Stimulated activated CD4-positive, alpha-beta T cell treated with anti-CD3 and anti-CD28 coated beads, Interleukin-4, amount 100 ng/mL, for 24 hours (primary cell): ENCODE data around the gene ATE1.
"Not testable (repeated sequence)": the region's sequence is repeated elsewhere in the genome, so short reads cannot be mapped to it uniquely, and the experiment has no call there.

Source experiments
- DNase-seq: peaks from one replicate; pipeline ENCODE4 v3.0.0-alpha.2; 2020

The ATE1 gene

GRCh38 chr10:121929585-121930267 lies 1.9 kb upstream of the ATE1 start:
- DNase-seq = not testable (repeated sequence)

- no peak for DNase-seq
These were observed 675 bp upstream of the ATE1 start for GRCh38 chr10:121928528-121928884.

- DNase-seq = peak; percentile 33
These were observed 452 bp downstream of the ATE1 start for GRCh38 chr10:121927318-121927840.

GRCh38 chr10:121926671-121927317 lies 1.0 kb downstream of the ATE1 start:
- DNase-seq = no peak

GRCh38 chr10:121926157-121926556 lies 1.7 kb downstream of the ATE1 start:
- no peak for DNase-seq

- DNase-seq = no peak
These were observed 6.4 kb downstream of the ATE1 start for GRCh38 chr10:121921238-121921931.

GRCh38 chr10:121919666-121920065 lies 8.2 kb downstream of the ATE1 start:
- no peak for DNase-seq

- not testable (repeated sequence) for DNase-seq
These were observed 9.0 kb downstream of the ATE1 start for GRCh38 chr10:121918800-121919199.

GRCh38 chr10:121914661-121915060 lies 13.2 kb downstream of the ATE1 start:
- DNase-seq = no peak

- no peak for DNase-seq
These were observed 16.5 kb downstream of the ATE1 start for GRCh38 chr10:121911421-121911697.

- no peak for DNase-seq
These were observed 17.0 kb downstream of the ATE1 start for GRCh38 chr10:121910673-121911420.

GRCh38 chr10:121904888-121905287 lies 22.9 kb downstream of the ATE1 start:
- DNase-seq = no peak

GRCh38 chr10:121900443-121901174 lies 27.2 kb downstream of the ATE1 start:
- no peak for DNase-seq

- DNase-seq = no peak
These were observed 28.1 kb downstream of the ATE1 start for GRCh38 chr10:121899727-121900126.

GRCh38 chr10:121891103-121891502 lies 36.7 kb downstream of the ATE1 start:
- no peak for DNase-seq

- DNase-seq = no peak
These were observed 38.6 kb downstream of the ATE1 start for GRCh38 chr10:121889212-121889611.

- peak; percentile 57 for DNase-seq
These were observed 40.7 kb downstream of the ATE1 start for GRCh38 chr10:121886997-121887622.

GRCh38 chr10:121886181-121886580 lies 41.6 kb downstream of the ATE1 start:
- no peak for DNase-seq

GRCh38 chr10:121880895-121881294 lies 46.9 kb downstream of the ATE1 start:
- DNase-seq = no peak

GRCh38 chr10:121879476-121879875 lies 48.4 kb downstream of the ATE1 start:
- DNase-seq = no peak

GRCh38 chr10:121873236-121873635 lies 54.6 kb downstream of the ATE1 start:
- DNase-seq = no peak

- no peak for DNase-seq
These were observed 57.4 kb downstream of the ATE1 start for GRCh38 chr10:121870413-121870812.
